Esophagus muscularis mucosa (tissue), 3 donors: Measurements from ENCODE around the gene CDC25B.

Experiments
- CTCF ChIP-seq, 3 experiments: fragments of 200-600 bp in 2 of 3; fragments of 450-650 bp in 1 of 3; sonication (generic) in 2 of 3; IDR thresholded peaks; one replicate each; pipeline ENCODE4 v1.5.1; 2017 to 2019; ENCODE audit warnings: antibody characterized with exemption in 3 of 3, mild to moderate bottlenecking in 2 of 3, moderate library complexity in 1 of 3
- POLR2A ChIP-seq: fragments of 450-650 bp; IDR thresholded peaks from one replicate; pipeline ENCODE4 v1.6.1; 2017; ENCODE audit warnings: antibody characterized with exemption, moderate library complexity, mild to moderate bottlenecking, low read depth

GRCh38 chr20:3788685-3789155, 7.4 kb upstream of the CDC25B start:
- TF ChIP-seq CTCF (IDR thresholded peaks at IDR 0.05) (no peak), POLR2A (no peak)
